ENCODE results near the gene PSMC3IP.

PSMC3IP gene

GRCh38 chr17:42537156-42537805 is 40.2 kb downstream of the PSMC3IP start:
- DNase-seq: no peak

- peak; percentile 90 for DNase-seq
Observed at GRCh38 chr17:42536372-42537155, 41.0 kb downstream of the PSMC3IP start.

GRCh38 chr17:42536048-42536371 is 41.5 kb downstream of the PSMC3IP start, which contains the start of gene NAGLU:
NAGLU (plus strand) TSS chr17:42536241; CDS start chr17:42536273, 32 bp downstream.
- DNase-seq: peak; percentile 96

GRCh38 chr17:42535155-42536047 is 42.1 kb downstream of the PSMC3IP start:
- DNase-seq: no peak

- DNase-seq: no peak
Observed at GRCh38 chr17:42531455-42532354, 45.8 kb downstream of the PSMC3IP start.

- DNase-seq: no peak
Observed at GRCh38 chr17:42530952-42531454, 46.5 kb downstream of the PSMC3IP start.

- no peak for DNase-seq
Observed at GRCh38 chr17:42529061-42529460, 48.5 kb downstream of the PSMC3IP start.

GRCh38 chr17:42527932-42528331 is 49.6 kb downstream of the PSMC3IP start:
- DNase-seq: no peak

- no peak for DNase-seq
Observed at GRCh38 chr17:42526031-42526444, 51.5 kb downstream of the PSMC3IP start.

- DNase-seq: no peak
Observed at GRCh38 chr17:42525221-42525620, 52.3 kb downstream of the PSMC3IP start.

GRCh38 chr17:42522798-42523278 is 54.7 kb downstream of the PSMC3IP start:
- no peak for DNase-seq
